Measurements from ENCODE around the gene KCNT2. TPM values are rescaled to one million over a fixed set of nuclear protein-coding genes. Genes with fewer than 3 reads are reported as not detected.

Gene KCNT2
- total RNA-seq, 1 experiment from 2014 or later = 0.41 TPM

- Histone ChIP-seq H3K36me3 (ENCODE audit: control insufficient read depth, insufficient read depth, low read length) (no peaks in the 10 kb centered on the region), H3K27ac (ENCODE audit: low read length) (no peak overlapping the region), H3K27me3 (ENCODE audit: control insufficient read depth, insufficient read depth, low read length) (no peaks in the 10 kb centered on the region), H3K9me3 (ENCODE audit: control insufficient read depth, insufficient read depth, low read depth, low read length) (no peaks in the 10 kb centered on the region), H3K4me3 (ENCODE audit: low read depth in 2 of 2, low read length in 2 of 2) (no peak overlapping the region), H3K4me1 (ENCODE audit: control insufficient read depth, insufficient read depth, low read length) (no peaks in the 10 kb centered on the region)
- TF ChIP-seq REST (IDR thresholded peaks at IDR 0.05; ENCODE audit: insufficient read depth in 1 of 2, low read depth in 2 of 2, low read length in 1 of 2) (no peak), CTCF (IDR thresholded peaks at IDR 0.05) (no peak), TCF7L2 (IDR thresholded peaks at IDR 0.05; ENCODE audit: low read depth, low read length) (no peak), POLR2AphosphoS5 (IDR thresholded peaks at IDR 0.05; ENCODE audit: low read depth, low read length) (no peak), SIN3A (IDR thresholded peaks at IDR 0.05; ENCODE audit: borderline replicate concordance, insufficient read depth, low read depth, low read length) (no peak)
- in situ Hi-C loops (cut with HindIII; ENCODE audit: low pct_unique_long_range_greater_than_20kb, low sequenced_read_pairs) (no loop called here), intact Hi-C loops (cut with micrococcal nuclease; ENCODE audit: unreplicated experiment) (no loop called here)
- ATAC-seq = no peak
- no TSS peak for BruUV-seq (replicated peaks)
- ChIA-PET POLR2A (no interaction called here), CTCF (no interaction called here)
- DNase-seq (ENCODE audit: low read depth, low spot score) = no peak
Measured at GRCh38 chr1:196440711-196441110, 167.5 kb downstream of the KCNT2 start.

DNA sequence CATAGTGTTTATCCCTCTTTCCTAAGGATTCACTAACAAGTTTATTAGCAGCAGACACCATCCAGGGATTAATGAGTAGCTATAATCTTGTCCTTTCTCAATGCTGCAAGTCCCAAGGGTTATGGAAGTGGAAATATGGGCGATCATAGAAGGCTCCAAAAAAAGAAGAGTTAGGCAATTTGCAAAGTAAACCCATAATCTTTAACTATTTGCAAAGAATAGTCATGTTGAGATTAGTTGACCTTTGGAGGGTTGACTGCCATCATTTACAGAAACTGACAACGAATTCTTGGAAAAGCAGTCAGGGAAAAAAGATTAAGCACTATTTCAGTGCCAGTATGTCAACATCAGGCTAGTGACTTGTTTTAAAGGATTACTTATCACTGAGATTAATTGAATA lies 169.9 kb downstream of the KCNT2 start:
- no peaks in the 10 kb centered on the region for H3K36me3 ChIP-seq (ENCODE audit: control insufficient read depth, insufficient read depth, low read length)
- no peak overlapping the region for H3K4me3 ChIP-seq (ENCODE audit: low read depth in 2 of 2, low read length in 2 of 2)
- H3K9me3 ChIP-seq (ENCODE audit: control insufficient read depth, insufficient read depth, low read depth, low read length) = no peaks in the 10 kb centered on the region
- no peaks in the 10 kb centered on the region for H3K27me3 ChIP-seq (ENCODE audit: control insufficient read depth, insufficient read depth, low read length)
- TF ChIP-seq SIN3A (IDR thresholded peaks at IDR 0.05; ENCODE audit: borderline replicate concordance, insufficient read depth, low read depth, low read length) (no peak), POLR2AphosphoS5 (IDR thresholded peaks at IDR 0.05; ENCODE audit: low read depth, low read length) (no peak), TCF7L2 (IDR thresholded peaks at IDR 0.05; ENCODE audit: low read depth, low read length) (no peak), CTCF (IDR thresholded peaks at IDR 0.05) (no peak), REST (IDR thresholded peaks at IDR 0.05; ENCODE audit: insufficient read depth in 1 of 2, low read depth in 2 of 2, low read length in 1 of 2) (no peak)
- in situ Hi-C loops (cut with HindIII; ENCODE audit: low pct_unique_long_range_greater_than_20kb, low sequenced_read_pairs) = no loop called here
- no TSS peak for BruUV-seq (replicated peaks)
- H3K4me1 ChIP-seq (ENCODE audit: control insufficient read depth, insufficient read depth, low read length) = no peaks in the 10 kb centered on the region
- ATAC-seq (no peak), DNase-seq (ENCODE audit: low read depth, low spot score) (no peak)
- no peak overlapping the region for H3K27ac ChIP-seq (ENCODE audit: low read length)
- intact Hi-C loops (cut with micrococcal nuclease; ENCODE audit: unreplicated experiment) = no loop called here
- ChIA-PET CTCF (no interaction called here), POLR2A (no interaction called here)
